HEK293 (cell line): Measurements from ENCODE around the gene DHX16.

Experiments
- CTCF ChIA-PET: fragments of 350-600 bp; formaldehyde crosslinking; extraction: SDS; loops from one replicate; lab custom pipeline; 2021; ENCODE audit warnings: antibody characterized with exemption; lab: Yijun Ruan, JAX
- POLR2A ChIA-PET: fragments of 300-600 bp; formaldehyde crosslinking; extraction: SDS; loops from one replicate; lab custom pipeline; 2020; ENCODE audit warnings: antibody characterized with exemption, inconsistent platforms; lab: Yijun Ruan, JAX
- H3K27ac ChIP-seq: fragments of 200-500 bp; sonication (Bioruptor generic); 2 replicates; pipeline ENCODE4 v1.5.1; 2014; ENCODE audit warnings: low read depth, low read length, control low read depth, inconsistent platforms; ENCODE audit errors: extremely low read depth
- H3K36me3 ChIP-seq, 2 experiments: fragments of 200-500 bp in 1 of 2; sonication (Bioruptor generic) in 1 of 2; 1 replicate in 1 of 2; 2 replicates in 1 of 2; pipeline ENCODE4 v1.5.1; 2014 to 2017; ENCODE audit warnings: inconsistent platforms in 2 of 2, low read length in 2 of 2; ENCODE audit not compliant: control insufficient read depth in 2 of 2, insufficient read depth in 1 of 2
- H3K4me1 ChIP-seq: fragments of 200-500 bp; sonication (Bioruptor generic); 2 replicates; pipeline ENCODE4 v1.5.1; 2014; ENCODE audit warnings: mild to moderate bottlenecking, low read length, inconsistent platforms; ENCODE audit not compliant: control insufficient read depth, insufficient read depth
- H3K4me3 ChIP-seq: 2 replicates; pipeline ENCODE4 v1.5.1; 2011; ENCODE audit warnings: low read depth, mild to moderate bottlenecking, control low read depth, low read length, moderate library complexity
- H3K9me3 ChIP-seq: fragments of 200-500 bp; sonication (Bioruptor generic); 2 replicates; pipeline ENCODE4 v1.5.1; 2014; ENCODE audit warnings: low read depth, low read length, inconsistent platforms; ENCODE audit not compliant: control insufficient read depth, insufficient read depth
- HOXA7 ChIP-seq: sonication (generic); formaldehyde crosslinking; IDR thresholded peaks from 2 replicates; pipeline ENCODE4 v1.8.1; 2022; ENCODE audit warnings: missing genetic modification reagents, borderline replicate concordance
- HOXC10 ChIP-seq: sonication (generic); formaldehyde crosslinking; IDR thresholded peaks from 2 replicates; pipeline ENCODE4 v1.8.1; 2023; ENCODE audit warnings: mild to moderate bottlenecking, missing genetic modification reagents
- KLF7 ChIP-seq: fragments of 450-650 bp; formaldehyde crosslinking; IDR thresholded peaks from 2 replicates; pipeline ENCODE4 v1.5.1; 2016; ENCODE audit warnings: missing biosample characterization, missing genetic modification characterization, borderline replicate concordance
- MEIS1 ChIP-seq: sonication (generic); formaldehyde crosslinking; IDR thresholded peaks from 2 replicates; pipeline ENCODE4 v1.8.1; 2022; ENCODE audit warnings: missing genetic modification reagents, mild to moderate bottlenecking, borderline replicate concordance
- REPIN1 ChIP-seq: fragments of 450-650 bp; formaldehyde crosslinking; IDR thresholded peaks from 2 replicates; pipeline ENCODE4 v1.5.1; 2017; ENCODE audit warnings: missing biosample characterization, missing genetic modification characterization, low read depth
- WT1 ChIP-seq: fragments of 450-650 bp; formaldehyde crosslinking; IDR thresholded peaks from 2 replicates; pipeline ENCODE4 v1.5.1; 2016; ENCODE audit warnings: missing biosample characterization, missing genetic modification characterization
- YY2 ChIP-seq: fragments of 450-650 bp; formaldehyde crosslinking; IDR thresholded peaks from 2 replicates; pipeline ENCODE4 v1.5.1; 2016; ENCODE audit warnings: missing biosample characterization, missing genetic modification characterization
- ZBTB11 ChIP-seq: fragments of 450-650 bp; formaldehyde crosslinking; conservative IDR thresholded peaks from 2 replicates; pipeline ENCODE4 v1.5.1; 2016; ENCODE audit warnings: low read depth, missing biosample characterization, missing genetic modification characterization
- ZBTB26 ChIP-seq: fragments of 450-650 bp; formaldehyde crosslinking; optimal IDR thresholded peaks from 2 replicates; pipeline ENCODE3; 2016; ENCODE audit warnings: missing biosample characterization, mild to moderate bottlenecking, missing genetic modification characterization
- ZFP37 ChIP-seq: fragments of 450-650 bp; formaldehyde crosslinking; IDR thresholded peaks from 2 replicates; pipeline ENCODE4 v1.5.1; 2016; ENCODE audit warnings: missing biosample characterization, missing genetic modification characterization
- ZNF121 ChIP-seq: fragments of 450-650 bp; formaldehyde crosslinking; IDR thresholded peaks from 2 replicates; pipeline ENCODE4 v1.5.1; 2016; ENCODE audit warnings: missing biosample characterization, missing genetic modification characterization
- ZNF132 ChIP-seq: fragments of 450-650 bp; formaldehyde crosslinking; IDR thresholded peaks from 2 replicates; pipeline ENCODE4 v1.5.1; 2017; ENCODE audit warnings: missing biosample characterization, missing genetic modification characterization, borderline replicate concordance
- ZNF16 ChIP-seq: fragments of 450-650 bp; formaldehyde crosslinking; IDR thresholded peaks from 2 replicates; pipeline ENCODE4 v1.5.1; 2016; ENCODE audit warnings: low read depth, missing biosample characterization, missing genetic modification characterization
- ZNF174 ChIP-seq: fragments of 450-650 bp; formaldehyde crosslinking; IDR thresholded peaks from 2 replicates; pipeline ENCODE4 v1.5.0; 2017; ENCODE audit warnings: missing biosample characterization, mild to moderate bottlenecking, missing genetic modification characterization
- ZNF2 ChIP-seq: fragments of 450-650 bp; formaldehyde crosslinking; IDR thresholded peaks from 2 replicates; pipeline ENCODE4 v1.5.1; 2016; ENCODE audit warnings: missing biosample characterization, missing genetic modification characterization
- ZNF221 ChIP-seq: fragments of 450-650 bp; formaldehyde crosslinking; IDR thresholded peaks from 2 replicates; pipeline ENCODE4 v1.5.1; 2017; ENCODE audit warnings: missing biosample characterization, missing genetic modification characterization, borderline replicate concordance
- ZNF335 ChIP-seq: fragments of 450-650 bp; formaldehyde crosslinking; conservative IDR thresholded peaks from 2 replicates; pipeline ENCODE4 v1.5.1; 2016; ENCODE audit warnings: missing biosample characterization, missing genetic modification characterization
- ZNF350 ChIP-seq: fragments of 450-650 bp; formaldehyde crosslinking; IDR thresholded peaks from 2 replicates; pipeline ENCODE4 v1.5.0; 2017; ENCODE audit warnings: missing biosample characterization, mild to moderate bottlenecking, missing genetic modification characterization
- ZNF518A ChIP-seq: fragments of 450-650 bp; formaldehyde crosslinking; conservative IDR thresholded peaks from 2 replicates; pipeline ENCODE4 v1.5.1; 2016; ENCODE audit warnings: low read depth, missing biosample characterization, missing genetic modification characterization
- ZNF529 ChIP-seq: fragments of 450-650 bp; formaldehyde crosslinking; IDR thresholded peaks from 2 replicates; pipeline ENCODE4 v1.5.1; 2017; ENCODE audit warnings: missing genetic modification characterization, missing biosample characterization; ENCODE audit not compliant: insufficient replicate concordance
- ZNF549 ChIP-seq: fragments of 450-650 bp; IDR thresholded peaks from 2 replicates; pipeline ENCODE4 v1.5.1; 2018; ENCODE audit warnings: missing biosample characterization, missing genetic modification characterization, mild to moderate bottlenecking, inconsistent platforms, moderate library complexity
- ZNF560 ChIP-seq: fragments of 450-650 bp; formaldehyde crosslinking; IDR thresholded peaks from 2 replicates; pipeline ENCODE4 v1.5.1; 2017; ENCODE audit warnings: missing biosample characterization, missing genetic modification characterization, borderline replicate concordance
- ZNF596 ChIP-seq: fragments of 450-650 bp; IDR thresholded peaks from 2 replicates; pipeline ENCODE4 v1.5.0; 2018; ENCODE audit warnings: missing biosample characterization, mild to moderate bottlenecking, missing genetic modification characterization, moderate library complexity
- ZSCAN16 ChIP-seq: fragments of 450-650 bp; formaldehyde crosslinking; IDR thresholded peaks from 2 replicates; pipeline ENCODE4 v1.5.1; 2016; ENCODE audit warnings: missing biosample characterization, missing genetic modification characterization
- ZSCAN23 ChIP-seq: fragments of 450-650 bp; formaldehyde crosslinking; IDR thresholded peaks from 2 replicates; pipeline ENCODE4 v1.5.1; 2016; ENCODE audit warnings: missing biosample characterization, missing genetic modification characterization

Gene DHX16

GRCh38 chr6:30716879-30717128 lies 44.0 kb upstream of the DHX16 start (continued):
- TF ChIP-seq ZBTB11 (tag by site-specific recombination), result peak; percentile 38; the same call in 1 of the 2 replicates
- TF ChIP-seq REPIN1, result 0 out of 2 replicates have a peak, but pooled peaks have one; percentile 30
- peak; percentile 47; the same call in 1 of the 2 replicates for TF ChIP-seq YY2 (tag by site-specific recombination)
- TF ChIP-seq ZNF2 (tag by site-specific recombination), result 0 out of 2 replicates have a peak, but pooled peaks have one; percentile 21
- TF ChIP-seq ZSCAN23 (tag by site-specific recombination), result 0 out of 2 replicates have a peak, but pooled peaks have one; percentile 21
- TF ChIP-seq ZNF121, result peak; percentile 75; the same call in 1 of the 2 replicates
- TF ChIP-seq ZFP37 (tag by site-specific recombination), result peak; percentile 42; the same call in 1 of the 2 replicates
- TF ChIP-seq ZNF518A, result peak; percentile 9; the same call in 1 of the 2 replicates
- no peak for TF ChIP-seq ZNF350 (tag by site-specific recombination)
- TF ChIP-seq ZNF16 (tag by site-specific recombination), result peak; percentile 30; the same call in 1 of the 2 replicates

GRCh38 chr6:30714263-30714662 lies 41.5 kb upstream of the DHX16 start:
- ChIA-PET CTCF (interaction anchor here (0.7 to 5.0 kb wide), 4 partner anchors 34 to 163 kb away, joined by 3 to 32 read pairs (median 5); no protein-coding TSS in a partner anchor), POLR2A (interaction anchor here (1.3 kb wide), 1 partner anchor 10 kb away, joined by 3 read pairs; no protein-coding TSS in a partner anchor)
- Histone ChIP-seq H3K27ac (no peak overlapping the region), H3K4me3 (no peak overlapping the region), H3K36me3 (peaks cover 34 to 66% of the 10 kb centered on the region in 2 experiments), H3K9me3 (no peaks in the 10 kb centered on the region), H3K4me1 (peaks cover 4% of the 10 kb centered on the region)
- TF ChIP-seq WT1 (tag by site-specific recombination), result no peak
- no peak for TF ChIP-seq MEIS1 (CRISPR knock-in tag)
- TF ChIP-seq KLF7 (tag by site-specific recombination), result no peak
- TF ChIP-seq ZNF221, result no peak
- TF ChIP-seq ZNF174 (tag by site-specific recombination), result no peak
- TF ChIP-seq ZBTB26 (tag by site-specific recombination), result no peak
- no peak for TF ChIP-seq ZNF560 (tag by site-specific recombination)
- no peak for TF ChIP-seq ZNF335
- no peak for TF ChIP-seq ZNF596 (tag by site-specific recombination)
- TF ChIP-seq HOXA7 (CRISPR knock-in tag), result no peak
- no peak for TF ChIP-seq ZSCAN16 (tag by site-specific recombination)
- no peak for TF ChIP-seq ZNF529 (tag by site-specific recombination)
- TF ChIP-seq ZNF132 (tag by site-specific recombination), result no peak
- no peak for TF ChIP-seq ZNF549 (tag by site-specific recombination)
- TF ChIP-seq HOXC10 (CRISPR knock-in tag), result no peak
